Measurements from ENCODE around the gene IFIT5.
A peak's percentile ranks its signal among the peaks of the same experiment; 100 is the strongest.
"Not testable (repeated sequence)": the region's sequence is repeated elsewhere in the genome, so short reads cannot be mapped to it uniquely, and the experiment has no call there.

Gene IFIT5

GRCh38 chr10:89414146-89414878 is at the start of gene IFIT5:
TSS of gene IFIT5 (plus strand) at chr10:89414568. CDS start at chr10:89414799, 231 bp downstream.
- peak; percentile 22 for DNase-seq

GRCh38 chr10:89367529-89367928 is 46.8 kb upstream of the IFIT5 start:
- DNase-seq, result no peak

GRCh38 chr10:89368129-89368528 is 46.2 kb upstream of the IFIT5 start:
- no peak for DNase-seq

GRCh38 chr10:89369156-89370105 is 44.9 kb upstream of the IFIT5 start:
- no peak for DNase-seq

GRCh38 chr10:89371079-89371478 is 43.3 kb upstream of the IFIT5 start:
- no peak for DNase-seq

GRCh38 chr10:89371987-89372386 is 42.4 kb upstream of the IFIT5 start:
- no peak for DNase-seq

GRCh38 chr10:89373916-89374711 is 40.3 kb upstream of the IFIT5 start:
- peak; percentile 54 for DNase-seq

GRCh38 chr10:89374713-89375141 is 39.6 kb upstream of the IFIT5 start:
- DNase-seq, result no peak

GRCh38 chr10:89377705-89378637 is 36.4 kb upstream of the IFIT5 start, which contains the start of gene IFIT1B:
TSS of gene IFIT1B (plus strand) at chr10:89378056. CDS start at chr10:89378136, 80 bp downstream.
- DNase-seq, result no peak

- DNase-seq, result no peak
Observed at GRCh38 chr10:89379103-89379502, 35.3 kb upstream of the IFIT5 start.

GRCh38 chr10:89382757-89383156 is 31.6 kb upstream of the IFIT5 start:
- DNase-seq, result no peak

GRCh38 chr10:89384474-89385340 is 29.7 kb upstream of the IFIT5 start:
- DNase-seq, result no peak

GRCh38 chr10:89388806-89389205 is 25.6 kb upstream of the IFIT5 start:
- no peak for DNase-seq

GRCh38 chr10:89389254-89389653 is 25.1 kb upstream of the IFIT5 start:
- DNase-seq, result no peak

GRCh38 chr10:89390476-89391225 is 23.7 kb upstream of the IFIT5 start:
- DNase-seq, result no peak

GRCh38 chr10:89391226-89391576 is 23.2 kb upstream of the IFIT5 start:
- not testable (repeated sequence) for DNase-seq

- DNase-seq, result no peak
Observed at GRCh38 chr10:89391907-89392756, 22.2 kb upstream of the IFIT5 start, which contains the start of gene IFIT1. TSS of gene IFIT1 (plus strand) at chr10:89392623. CDS start at chr10:89392713, 90 bp downstream.

GRCh38 chr10:89392974-89393373 is 21.4 kb upstream of the IFIT5 start:
- no peak for DNase-seq

- DNase-seq, result no peak
Observed at GRCh38 chr10:89393898-89394297, 20.5 kb upstream of the IFIT5 start.
